Astrocyte of the spinal cord (primary cell): ENCODE results near the gene ERC2.
A peak's percentile ranks its signal among the peaks of the same experiment; 100 is the strongest.

Source experiments
- DNase-seq: peaks from one replicate; pipeline ENCODE4 v3.0.0; 2011; ENCODE audit warnings: low read depth, low spot score
- H3K4me3 ChIP-seq: 2 replicates; pipeline ENCODE4 v1.5.1; 2011; ENCODE audit warnings: low read depth, mild to moderate bottlenecking, low read length, moderate library complexity
- in situ Hi-C: cut with HindIII; loops from 2 replicates; pipeline ENCODE4 v1.10.0; 2017; ENCODE audit warnings: low sequenced_read_pairs
- TF ChIP-seq, protein P1 (sequence below): IDR thresholded peaks from 2 replicates; pipeline ENCODE4 v1.5.1; 2012; ENCODE audit warnings: low read depth, mild to moderate bottlenecking, low read length, inconsistent platforms

ERC2 gene

DNA sequence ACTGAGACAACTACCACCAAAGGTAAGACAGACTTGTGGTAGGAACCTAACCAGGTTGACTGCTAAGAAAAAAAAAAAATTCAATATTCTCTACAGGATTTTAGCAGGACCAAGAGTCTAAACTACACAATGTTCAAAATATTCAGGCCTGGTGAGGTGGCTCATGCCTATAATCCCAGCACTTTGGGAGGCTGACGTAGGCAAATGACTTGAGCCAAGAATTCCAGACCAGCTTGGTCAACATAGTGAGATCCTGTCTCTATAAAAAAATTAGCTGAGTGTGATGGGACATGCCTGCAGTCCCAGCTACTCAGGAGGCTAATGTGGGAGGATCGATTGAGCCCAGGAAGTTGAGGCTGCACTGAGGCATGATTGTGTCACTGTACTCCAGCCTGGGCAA is 639.6 kb downstream of the ERC2 start:
- H3K4me3 ChIP-seq, result no peak overlapping the region
- DNase-seq, result no peak
- in situ Hi-C loops, result no loop called here
- TF ChIP-seq, protein P1, sequence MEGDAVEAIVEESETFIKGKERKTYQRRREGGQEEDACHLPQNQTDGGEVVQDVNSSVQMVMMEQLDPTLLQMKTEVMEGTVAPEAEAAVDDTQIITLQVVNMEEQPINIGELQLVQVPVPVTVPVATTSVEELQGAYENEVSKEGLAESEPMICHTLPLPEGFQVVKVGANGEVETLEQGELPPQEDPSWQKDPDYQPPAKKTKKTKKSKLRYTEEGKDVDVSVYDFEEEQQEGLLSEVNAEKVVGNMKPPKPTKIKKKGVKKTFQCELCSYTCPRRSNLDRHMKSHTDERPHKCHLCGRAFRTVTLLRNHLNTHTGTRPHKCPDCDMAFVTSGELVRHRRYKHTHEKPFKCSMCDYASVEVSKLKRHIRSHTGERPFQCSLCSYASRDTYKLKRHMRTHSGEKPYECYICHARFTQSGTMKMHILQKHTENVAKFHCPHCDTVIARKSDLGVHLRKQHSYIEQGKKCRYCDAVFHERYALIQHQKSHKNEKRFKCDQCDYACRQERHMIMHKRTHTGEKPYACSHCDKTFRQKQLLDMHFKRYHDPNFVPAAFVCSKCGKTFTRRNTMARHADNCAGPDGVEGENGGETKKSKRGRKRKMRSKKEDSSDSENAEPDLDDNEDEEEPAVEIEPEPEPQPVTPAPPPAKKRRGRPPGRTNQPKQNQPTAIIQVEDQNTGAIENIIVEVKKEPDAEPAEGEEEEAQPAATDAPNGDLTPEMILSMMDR, result no peak

- TF ChIP-seq, protein P1, result no peak
- DNase-seq, result no peak
- in situ Hi-C loops, result no loop called here
- no peak overlapping the region for H3K4me3 ChIP-seq
Measured at GRCh38 chr3:55827786-55828185, 640.5 kb downstream of the ERC2 start.

DNA sequence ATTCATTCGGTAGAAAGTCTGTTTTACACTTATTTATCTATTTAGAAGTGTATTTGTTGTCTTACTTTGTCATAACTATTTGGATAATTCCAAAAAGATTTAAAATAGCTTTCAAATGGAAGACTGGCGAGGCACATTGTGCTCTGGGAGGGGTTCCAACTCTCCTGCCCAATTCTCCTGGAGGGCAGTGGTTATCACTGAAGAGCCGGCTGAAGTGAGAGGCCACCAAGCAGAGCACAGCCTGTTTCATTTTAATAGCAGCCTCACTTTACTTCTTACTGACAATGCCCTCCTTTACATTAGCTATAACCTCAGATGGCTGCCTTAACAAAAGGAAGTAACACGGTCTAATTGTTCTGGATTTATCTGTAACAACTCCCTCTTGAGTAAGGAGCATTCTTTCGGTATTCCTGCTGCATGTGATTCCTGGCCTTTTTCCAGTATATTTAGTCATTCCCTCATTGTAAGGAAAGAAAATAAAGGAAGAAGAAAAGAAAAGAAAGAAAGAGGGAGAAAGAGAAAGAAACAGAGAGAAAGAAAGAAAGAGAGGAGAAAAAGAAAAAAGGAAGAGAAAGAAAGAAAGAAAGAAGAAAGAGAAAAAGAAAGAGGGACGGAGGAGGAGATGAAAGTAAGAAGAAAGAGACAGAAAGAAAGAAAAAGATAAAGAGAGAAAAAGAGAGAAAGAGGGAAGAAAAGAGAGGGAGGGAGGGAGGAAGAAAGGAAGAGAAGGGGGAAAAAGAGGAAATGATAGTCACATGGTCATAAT is 641.4 kb downstream of the ERC2 start:
- DNase-seq, result peak; percentile 33
- H3K4me3 ChIP-seq, result no peak overlapping the region
- in situ Hi-C loops, result no loop called here
- TF ChIP-seq, protein P1, result no peak

- H3K4me3 ChIP-seq, result no peak overlapping the region
- DNase-seq, result no peak
- TF ChIP-seq, protein P1, result no peak
- in situ Hi-C loops, result no loop called here
Measured at GRCh38 chr3:55826097-55826496, 642.2 kb downstream of the ERC2 start.

DNA sequence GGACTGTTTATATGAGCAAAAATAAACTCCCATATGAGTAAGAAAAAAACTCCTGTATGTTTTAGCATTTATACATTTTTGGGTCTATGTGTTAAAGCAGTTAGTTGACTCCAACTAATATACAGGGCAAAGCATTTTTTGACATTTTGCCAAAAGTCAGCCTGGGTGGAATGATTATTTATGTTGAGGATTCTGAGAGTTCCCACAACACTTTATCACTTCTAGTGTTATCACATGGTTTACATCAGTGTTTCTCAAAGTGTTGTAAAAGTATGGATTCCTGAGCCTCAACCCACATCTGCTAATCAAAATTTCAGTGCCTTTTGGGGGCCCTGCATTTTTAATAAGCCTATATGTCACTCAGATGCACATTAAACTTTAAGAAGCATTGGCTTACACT is 643.9 kb downstream of the ERC2 start:
- TF ChIP-seq, protein P1, result no peak
- H3K4me3 ChIP-seq, result no peak overlapping the region
- no peak for DNase-seq
- in situ Hi-C loops, result no loop called here

- in situ Hi-C loops, result no loop called here
- TF ChIP-seq, protein P1, result no peak
- no peak for DNase-seq
Measured at GRCh38 chr3:55823829-55824228, 644.4 kb downstream of the ERC2 start.

More at GRCh38 chr3:55823829-55824228, 644.4 kb downstream of the ERC2 start:
- H3K4me3 ChIP-seq, result no peak overlapping the region
